HEK293 (cell line): ENCODE measurements around the gene TLCD2.
A peak's percentile ranks its signal among the peaks of the same experiment; 100 is the strongest.

Source experiments
- CTCF ChIP-seq: fragments of 450-650 bp; formaldehyde crosslinking; IDR thresholded peaks from 2 replicates; pipeline ENCODE4 v1.5.1; 2016; ENCODE audit warnings: missing biosample characterization, missing genetic modification characterization
- GLIS2 ChIP-seq: fragments of 450-650 bp; formaldehyde crosslinking; IDR thresholded peaks from 2 replicates; pipeline ENCODE4 v1.5.1; 2016; ENCODE audit warnings: missing biosample characterization, missing genetic modification characterization
- KLF16 ChIP-seq: fragments of 450-650 bp; formaldehyde crosslinking; IDR thresholded peaks from 2 replicates; pipeline ENCODE4 v1.5.1; 2017; ENCODE audit warnings: missing biosample characterization, missing genetic modification characterization
- KLF7 ChIP-seq: fragments of 450-650 bp; formaldehyde crosslinking; IDR thresholded peaks from 2 replicates; pipeline ENCODE4 v1.5.1; 2016; ENCODE audit warnings: missing biosample characterization, missing genetic modification characterization, borderline replicate concordance
- KLF8 ChIP-seq: fragments of 450-650 bp; formaldehyde crosslinking; IDR thresholded peaks from 2 replicates; pipeline ENCODE4 v1.5.1; 2016; ENCODE audit warnings: missing biosample characterization, missing genetic modification characterization
- MZF1 ChIP-seq: fragments of 450-650 bp; formaldehyde crosslinking; IDR thresholded peaks from 2 replicates; pipeline ENCODE4 v1.5.1; 2017; ENCODE audit warnings: missing biosample characterization, missing genetic modification characterization, borderline replicate concordance
- PBX3 ChIP-seq: sonication (generic); formaldehyde crosslinking; IDR thresholded peaks from 2 replicates; pipeline ENCODE4 v1.8.1; 2022; ENCODE audit warnings: mild to moderate bottlenecking, moderate library complexity, missing genetic modification reagents
- PRDM1 ChIP-seq: fragments of 450-650 bp; formaldehyde crosslinking; IDR thresholded peaks from 2 replicates; pipeline ENCODE4; 2016; ENCODE audit warnings: missing biosample characterization, missing genetic modification characterization
- REPIN1 ChIP-seq: fragments of 450-650 bp; formaldehyde crosslinking; IDR thresholded peaks from 2 replicates; pipeline ENCODE4 v1.5.1; 2017; ENCODE audit warnings: missing biosample characterization, missing genetic modification characterization, low read depth
- SP2 ChIP-seq: fragments of 450-650 bp; formaldehyde crosslinking; IDR thresholded peaks from 2 replicates; pipeline ENCODE4 v1.5.1; 2016; ENCODE audit warnings: missing biosample characterization, missing genetic modification characterization
- ZFHX2 ChIP-seq: fragments of 450-650 bp; formaldehyde crosslinking; conservative IDR thresholded peaks from 2 replicates; pipeline ENCODE4 v1.5.1; 2016; ENCODE audit warnings: missing biosample characterization, missing genetic modification characterization
- ZFP37 ChIP-seq: fragments of 450-650 bp; formaldehyde crosslinking; IDR thresholded peaks from 2 replicates; pipeline ENCODE4 v1.5.1; 2016; ENCODE audit warnings: missing biosample characterization, missing genetic modification characterization
- ZFP69B ChIP-seq: fragments of 450-650 bp; formaldehyde crosslinking; IDR thresholded peaks from 2 replicates; pipeline ENCODE4 v1.5.1; 2016; ENCODE audit warnings: missing biosample characterization, missing genetic modification characterization
- ZNF114 ChIP-seq: fragments of 450-650 bp; formaldehyde crosslinking; IDR thresholded peaks from 2 replicates; pipeline ENCODE4 v1.5.0; 2017; ENCODE audit warnings: missing biosample characterization, missing genetic modification characterization
- ZNF146 ChIP-seq: fragments of 450-650 bp; formaldehyde crosslinking; IDR thresholded peaks from 2 replicates; pipeline ENCODE4 v1.5.1; 2016; ENCODE audit warnings: missing biosample characterization, missing genetic modification characterization
- ZNF19 ChIP-seq: fragments of 450-650 bp; formaldehyde crosslinking; IDR thresholded peaks from 2 replicates; pipeline ENCODE4; 2016; ENCODE audit warnings: missing biosample characterization, missing genetic modification characterization, low read depth
- ZNF2 ChIP-seq: fragments of 450-650 bp; formaldehyde crosslinking; IDR thresholded peaks from 2 replicates; pipeline ENCODE4 v1.5.1; 2016; ENCODE audit warnings: missing biosample characterization, missing genetic modification characterization
- ZNF555 ChIP-seq: fragments of 450-650 bp; formaldehyde crosslinking; conservative IDR thresholded peaks from 2 replicates; pipeline ENCODE4 v1.5.1; 2017; ENCODE audit warnings: missing biosample characterization, mild to moderate bottlenecking, missing genetic modification characterization, inconsistent platforms
- ZNF580 ChIP-seq: fragments of 450-650 bp; formaldehyde crosslinking; IDR thresholded peaks from 2 replicates; pipeline ENCODE4 v1.5.1; 2016; ENCODE audit warnings: missing biosample characterization, missing genetic modification characterization
- ZNF629 ChIP-seq: fragments of 450-650 bp; formaldehyde crosslinking; IDR thresholded peaks from 2 replicates; pipeline ENCODE4 v1.5.1; 2017; ENCODE audit warnings: missing biosample characterization, missing genetic modification characterization
- ZSCAN16 ChIP-seq: fragments of 450-650 bp; formaldehyde crosslinking; IDR thresholded peaks from 2 replicates; pipeline ENCODE4 v1.5.1; 2016; ENCODE audit warnings: missing biosample characterization, missing genetic modification characterization
- ZSCAN30 ChIP-seq: fragments of 450-650 bp; IDR thresholded peaks from 2 replicates; pipeline ENCODE4 v1.5.1; 2018; ENCODE audit warnings: missing biosample characterization, mild to moderate bottlenecking, missing genetic modification characterization, moderate library complexity
- TF ChIP-seq, protein P1 (sequence below): fragments of 450-650 bp; formaldehyde crosslinking; IDR thresholded peaks from 2 replicates; pipeline ENCODE4 v1.5.1; 2016; ENCODE audit warnings: missing biosample characterization, missing genetic modification characterization
- TF ChIP-seq, protein P2 (sequence below): fragments of 450-650 bp; IDR thresholded peaks from 2 replicates; pipeline ENCODE4 v1.5.1; 2018; ENCODE audit warnings: missing biosample characterization, mild to moderate bottlenecking, missing genetic modification characterization
- TF ChIP-seq, protein P3 (sequence below): fragments of 450-650 bp; formaldehyde crosslinking; IDR thresholded peaks from 2 replicates; pipeline ENCODE4 v1.5.1; 2017; ENCODE audit warnings: missing biosample characterization, mild to moderate bottlenecking, missing genetic modification characterization, moderate library complexity
- TF ChIP-seq, protein P4 (sequence below): fragments of 450-650 bp; formaldehyde crosslinking; IDR thresholded peaks from 2 replicates; pipeline ENCODE4 v1.5.1; 2017; ENCODE audit warnings: missing biosample characterization, missing genetic modification characterization

Gene TLCD2

DNA sequence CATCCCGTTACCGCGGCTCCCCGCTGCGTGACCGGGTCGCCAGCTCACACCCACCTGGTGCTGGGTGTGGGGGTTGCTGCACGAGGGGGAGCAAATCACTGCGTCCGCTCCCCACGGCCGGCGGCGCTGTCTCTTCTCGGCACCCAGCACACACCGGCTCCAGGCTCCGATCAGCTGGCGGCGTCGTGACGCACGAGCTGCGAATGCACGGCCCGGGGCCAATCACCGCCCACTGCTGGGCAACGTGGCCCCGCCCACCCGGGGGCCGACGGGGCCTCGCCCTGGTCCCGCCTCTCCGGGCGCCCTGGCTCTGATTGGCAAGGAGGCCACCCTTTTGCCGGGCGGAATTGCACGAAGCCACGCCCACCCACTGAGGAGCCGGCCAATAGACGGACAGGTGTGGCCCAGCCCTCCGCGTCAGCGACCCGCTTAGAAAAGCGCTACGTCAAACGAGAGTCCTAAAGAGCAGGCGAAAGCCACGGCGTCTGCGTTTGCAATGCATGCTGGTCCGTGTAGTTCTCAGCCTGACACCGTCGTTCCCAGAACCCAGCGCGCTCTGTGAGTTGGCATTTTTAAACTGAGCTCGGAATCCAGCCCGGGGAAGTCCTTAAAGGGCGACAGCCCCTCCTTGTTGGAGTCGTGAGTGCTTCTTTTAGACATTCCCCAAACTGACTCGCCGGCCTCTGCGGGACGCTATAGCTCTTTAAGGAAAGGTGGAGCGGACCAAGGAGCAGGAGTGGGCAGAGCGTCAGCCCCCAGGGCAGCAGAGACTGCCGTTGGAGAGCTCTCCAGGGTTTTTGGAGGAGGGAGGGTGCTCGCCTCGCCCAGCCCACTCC lies 6.1 kb upstream of the TLCD2 start (continued):
- TF ChIP-seq, protein P1, sequence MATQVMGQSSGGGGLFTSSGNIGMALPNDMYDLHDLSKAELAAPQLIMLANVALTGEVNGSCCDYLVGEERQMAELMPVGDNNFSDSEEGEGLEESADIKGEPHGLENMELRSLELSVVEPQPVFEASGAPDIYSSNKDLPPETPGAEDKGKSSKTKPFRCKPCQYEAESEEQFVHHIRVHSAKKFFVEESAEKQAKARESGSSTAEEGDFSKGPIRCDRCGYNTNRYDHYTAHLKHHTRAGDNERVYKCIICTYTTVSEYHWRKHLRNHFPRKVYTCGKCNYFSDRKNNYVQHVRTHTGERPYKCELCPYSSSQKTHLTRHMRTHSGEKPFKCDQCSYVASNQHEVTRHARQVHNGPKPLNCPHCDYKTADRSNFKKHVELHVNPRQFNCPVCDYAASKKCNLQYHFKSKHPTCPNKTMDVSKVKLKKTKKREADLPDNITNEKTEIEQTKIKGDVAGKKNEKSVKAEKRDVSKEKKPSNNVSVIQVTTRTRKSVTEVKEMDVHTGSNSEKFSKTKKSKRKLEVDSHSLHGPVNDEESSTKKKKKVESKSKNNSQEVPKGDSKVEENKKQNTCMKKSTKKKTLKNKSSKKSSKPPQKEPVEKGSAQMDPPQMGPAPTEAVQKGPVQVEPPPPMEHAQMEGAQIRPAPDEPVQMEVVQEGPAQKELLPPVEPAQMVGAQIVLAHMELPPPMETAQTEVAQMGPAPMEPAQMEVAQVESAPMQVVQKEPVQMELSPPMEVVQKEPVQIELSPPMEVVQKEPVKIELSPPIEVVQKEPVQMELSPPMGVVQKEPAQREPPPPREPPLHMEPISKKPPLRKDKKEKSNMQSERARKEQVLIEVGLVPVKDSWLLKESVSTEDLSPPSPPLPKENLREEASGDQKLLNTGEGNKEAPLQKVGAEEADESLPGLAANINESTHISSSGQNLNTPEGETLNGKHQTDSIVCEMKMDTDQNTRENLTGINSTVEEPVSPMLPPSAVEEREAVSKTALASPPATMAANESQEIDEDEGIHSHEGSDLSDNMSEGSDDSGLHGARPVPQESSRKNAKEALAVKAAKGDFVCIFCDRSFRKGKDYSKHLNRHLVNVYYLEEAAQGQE, result peak; percentile 68
- TF ChIP-seq KLF8 (tag by site-specific recombination), result peak; percentile 80
- TF ChIP-seq PRDM1 (tag by site-specific recombination), result peak; percentile 90
- peak; percentile 98; the same call in 1 of the 2 replicates for TF ChIP-seq PBX3
- 0 out of 2 replicates have a peak, but pooled peaks have one; percentile 15 for TF ChIP-seq ZSCAN30
- peak; percentile 72; the same call in 1 of the 2 replicates for TF ChIP-seq KLF7
- TF ChIP-seq ZFHX2 (tag by site-specific recombination), result peak; percentile 82
- TF ChIP-seq CTCF (tag by site-specific recombination), result peak; percentile 54
- peak; percentile 86 for TF ChIP-seq KLF16 (tag by site-specific recombination)
- no peak for TF ChIP-seq ZNF114
- no peak for TF ChIP-seq ZFP37 (tag by site-specific recombination)
- TF ChIP-seq ZNF555, result no peak
- no peak for TF ChIP-seq ZSCAN16
- no peak for TF ChIP-seq REPIN1 (tag by site-specific recombination)
- TF ChIP-seq SP2 (tag by site-specific recombination), result peak; percentile 99
- TF ChIP-seq MZF1 (tag by site-specific recombination), result 0 out of 2 replicates have a peak, but pooled peaks have one; percentile 10
- peak; percentile 99 for TF ChIP-seq ZNF629 (tag by site-specific recombination)
- TF ChIP-seq ZFP69B, result peak; percentile 49
- peak; percentile 54; the same call in 1 of the 2 replicates for TF ChIP-seq GLIS2
- no peak for TF ChIP-seq ZNF146 (tag by site-specific recombination)
- TF ChIP-seq, protein P2, sequence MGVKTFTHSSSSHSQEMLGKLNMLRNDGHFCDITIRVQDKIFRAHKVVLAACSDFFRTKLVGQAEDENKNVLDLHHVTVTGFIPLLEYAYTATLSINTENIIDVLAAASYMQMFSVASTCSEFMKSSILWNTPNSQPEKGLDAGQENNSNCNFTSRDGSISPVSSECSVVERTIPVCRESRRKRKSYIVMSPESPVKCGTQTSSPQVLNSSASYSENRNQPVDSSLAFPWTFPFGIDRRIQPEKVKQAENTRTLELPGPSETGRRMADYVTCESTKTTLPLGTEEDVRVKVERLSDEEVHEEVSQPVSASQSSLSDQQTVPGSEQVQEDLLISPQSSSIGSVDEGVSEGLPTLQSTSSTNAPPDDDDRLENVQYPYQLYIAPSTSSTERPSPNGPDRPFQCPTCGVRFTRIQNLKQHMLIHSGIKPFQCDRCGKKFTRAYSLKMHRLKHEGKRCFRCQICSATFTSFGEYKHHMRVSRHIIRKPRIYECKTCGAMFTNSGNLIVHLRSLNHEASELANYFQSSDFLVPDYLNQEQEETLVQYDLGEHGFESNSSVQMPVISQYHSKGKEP (tag by site-specific recombination), result no peak
- TF ChIP-seq, protein P3, sequence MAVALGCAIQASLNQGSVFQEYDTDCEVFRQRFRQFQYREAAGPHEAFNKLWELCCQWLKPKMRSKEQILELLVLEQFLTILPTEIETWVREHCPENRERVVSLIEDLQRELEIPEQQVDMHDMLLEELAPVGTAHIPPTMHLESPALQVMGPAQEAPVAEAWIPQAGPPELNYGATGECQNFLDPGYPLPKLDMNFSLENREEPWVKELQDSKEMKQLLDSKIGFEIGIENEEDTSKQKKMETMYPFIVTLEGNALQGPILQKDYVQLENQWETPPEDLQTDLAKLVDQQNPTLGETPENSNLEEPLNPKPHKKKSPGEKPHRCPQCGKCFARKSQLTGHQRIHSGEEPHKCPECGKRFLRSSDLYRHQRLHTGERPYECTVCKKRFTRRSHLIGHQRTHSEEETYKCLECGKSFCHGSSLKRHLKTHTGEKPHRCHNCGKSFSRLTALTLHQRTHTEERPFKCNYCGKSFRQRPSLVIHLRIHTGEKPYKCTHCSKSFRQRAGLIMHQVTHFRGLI (tag by site-specific recombination), result 0 out of 2 replicates have a peak, but pooled peaks have one; percentile 6
- TF ChIP-seq ZNF580 (tag by site-specific recombination), result no peak
- TF ChIP-seq ZNF19 (tag by site-specific recombination), result no peak
- TF ChIP-seq ZNF2 (tag by site-specific recombination), result 0 out of 2 replicates have a peak, but pooled peaks have one; percentile 64
- TF ChIP-seq, protein P4, sequence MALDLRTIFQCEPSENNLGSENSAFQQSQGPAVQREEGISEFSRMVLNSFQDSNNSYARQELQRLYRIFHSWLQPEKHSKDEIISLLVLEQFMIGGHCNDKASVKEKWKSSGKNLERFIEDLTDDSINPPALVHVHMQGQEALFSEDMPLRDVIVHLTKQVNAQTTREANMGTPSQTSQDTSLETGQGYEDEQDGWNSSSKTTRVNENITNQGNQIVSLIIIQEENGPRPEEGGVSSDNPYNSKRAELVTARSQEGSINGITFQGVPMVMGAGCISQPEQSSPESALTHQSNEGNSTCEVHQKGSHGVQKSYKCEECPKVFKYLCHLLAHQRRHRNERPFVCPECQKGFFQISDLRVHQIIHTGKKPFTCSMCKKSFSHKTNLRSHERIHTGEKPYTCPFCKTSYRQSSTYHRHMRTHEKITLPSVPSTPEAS (tag by site-specific recombination), result no peak
